GM12878 (cell line): ENCODE measurements around the gene BICRAL. TPM values are rescaled to one million over a fixed set of nuclear protein-coding genes. Genes with fewer than 3 reads are reported as not detected.
"Not testable (repeated sequence)": the region's sequence is repeated elsewhere in the genome, so short reads cannot be mapped to it uniquely, and the experiment has no call there.

Experiments
- ATAC-seq: fragments of 200-7000 bp; cut with Tn5 transposase; 3 replicates; pipeline ENCODE4 v1.9.1; 2020; ENCODE audit warnings: mild to moderate bottlenecking, moderate library complexity
- BruUV-seq: library from RNA; stranded (reverse); fragments of 400-500 nt; replicated peaks from 2 replicates; lab custom pipeline; 2021; lab: Mats Ljungman, UMichigan
- CTCF ChIA-PET: fragments of 300-600 bp; sonication (Branson Sonifier 250); formaldehyde crosslinking; extraction: SDS; loops from one replicate; lab custom pipeline; 2021; ENCODE audit warnings: inconsistent platforms; lab: Yijun Ruan, JAX
- POLR2A ChIA-PET: fragments of 350-600 bp; formaldehyde crosslinking; extraction: SDS; loops from one replicate; lab custom pipeline; 2021; ENCODE audit warnings: inconsistent platforms; lab: Charles Lee
- RAD21 ChIA-PET: fragments of 300-600 bp; sonication (Branson Sonifier 250); formaldehyde crosslinking; loops from one replicate; lab custom pipeline; 2023; ENCODE audit warnings: antibody characterized with exemption; ENCODE audit not compliant: unreplicated experiment; lab: Charles Lee
- SMC1A ChIA-PET: fragments of 300-600 bp; sonication (Branson Sonifier 250); formaldehyde crosslinking; loops from one replicate; lab custom pipeline; 2023; ENCODE audit not compliant: unreplicated experiment, uncharacterized antibody; lab: Charles Lee
- DNase-seq: peaks from one replicate; pipeline ENCODE4 v3.0.0-alpha.2; 2011; ENCODE audit warnings: low read depth, low spot score
- FAIRE-seq: peaks from 3 replicates; lab custom pipeline; 2011; peaks lifted over from hg19 to GRCh38; lab: Jason Lieb, UNC
- H2AFZ ChIP-seq: 2 replicates; pipeline ENCODE4 v1.6.0; 2011; ENCODE audit warnings: low read depth, low read length, control low read depth; ENCODE audit not compliant: control insufficient read depth
- H3K27ac ChIP-seq: 2 replicates; pipeline ENCODE4 v1.5.1; 2011; ENCODE audit warnings: control low read depth; ENCODE audit not compliant: control insufficient read depth, insufficient read depth
- H3K27me3 ChIP-seq, 2 experiments: replicated peaks in 1 of 2; 2 replicates each; pipeline versions ENCODE4 v1.6.0 to v1.6.1; 2011; ENCODE audit warnings: low read length in 1 of 2; ENCODE audit not compliant: control insufficient read depth in 2 of 2, insufficient read depth in 2 of 2
- H3K36me3 ChIP-seq, 2 experiments: 2 replicates each; pipeline ENCODE4 v1.5.1; 2011; ENCODE audit warnings: low read length in 1 of 2; ENCODE audit not compliant: control insufficient read depth in 2 of 2, insufficient read depth in 2 of 2
- H3K4me1 ChIP-seq: 2 replicates; pipeline ENCODE4 v1.6.1; 2011; ENCODE audit warnings: mild to moderate bottlenecking, low read length, moderate library complexity, mixed read lengths; ENCODE audit not compliant: control insufficient read depth, insufficient read depth
- H3K4me2 ChIP-seq: 2 replicates; pipeline ENCODE4 v1.6.0; 2011; ENCODE audit warnings: control low read depth; ENCODE audit not compliant: control insufficient read depth, insufficient read depth
- H3K4me3 ChIP-seq: fragments of 200-600 bp; sonication (generic); 2 replicates; pipeline ENCODE4 v1.5.1; 2016
- H3K79me2 ChIP-seq: 2 replicates; pipeline ENCODE4 v1.6.0; 2011; ENCODE audit warnings: low read length; ENCODE audit not compliant: control insufficient read depth, insufficient read depth
- H3K9ac ChIP-seq: 2 replicates; pipeline ENCODE4 v1.8.0; 2011; ENCODE audit warnings: low read length, control low read depth, mixed read lengths; ENCODE audit not compliant: control insufficient read depth, insufficient read depth
- H3K9me3 ChIP-seq: replicated peaks from 3 replicates; pipeline ENCODE4 v1.5.1; 2011; ENCODE audit warnings: mild to moderate bottlenecking, low read length; ENCODE audit not compliant: control insufficient read depth, insufficient read depth
- H4K20me1 ChIP-seq: 2 replicates; pipeline ENCODE4 v1.6.0; 2011; ENCODE audit not compliant: control insufficient read depth, insufficient read depth
- ZNF274 ChIP-seq: IDR thresholded peaks from one replicate; pipeline ENCODE4 v1.8.0; 2011; ENCODE audit not compliant: insufficient read length, insufficient read depth
- WGBS: methylation state at CpG from one replicate; pipeline ENCODE4 v1.1.6; 2016; ENCODE audit warnings: low lambda C conversion rate; ENCODE audit not compliant: insufficient replicate concordance, insufficient coverage; ENCODE audit errors: missing lambda C conversion rate; 5-methylcytosine and 5-hydroxymethylcytosine counted together
- in situ Hi-C: fragments of 300-500 bp; cut with MboI; formaldehyde crosslinking; loops from 9 replicates; pipeline ENCODE4 v1.14.3; 2018; ENCODE audit warnings: mixed read lengths
- intact Hi-C: fragments of 100-400 bp; cut with micrococcal nuclease; formaldehyde crosslinking; loops from one replicate; pipeline ENCODE4 v1.14.2; 2022; ENCODE audit not compliant: unreplicated experiment
- polyA plus RNA-seq, 11 experiments: library from polyadenylated mRNA; depleted of rRNA in 4 of 11; unstranded in 6 of 11; stranded (reverse) in 5 of 11; fragments of >200 nt; fragmentation: Nextera tagmentation in 4 of 11; fragmentation: Illumina TruSeq in 1 of 11; extraction: Ambion mirVana in 4 of 11; extraction: Trizol in 1 of 11; gene quantifications; 1 replicate in 1 of 11; 2 replicates in 10 of 11; pipeline versions ENCODE4 v1.2.1 to v1.2.3, GENCODE V29; 2011 to 2016; ENCODE audit warnings: inconsistent platforms in 2 of 11, missing spikeins in 2 of 11, low read depth in 1 of 11
- total RNA-seq, 4 experiments: library from RNA; depleted of rRNA in 3 of 4; stranded (reverse); fragments of >200 nt in 3 of 4; fragmentation: Illumina TruSeq in 1 of 4; extraction: Trizol in 1 of 4; gene quantifications; 2 replicates each; pipeline versions ENCODE4 v1.2.1 to v1.2.3, GENCODE V29; 2013 to 2021
- TF ChIP-seq, protein P1 (sequence below): fragments of 450-650 bp; formaldehyde crosslinking; IDR thresholded peaks from 2 replicates; pipeline ENCODE4 v1.4.0; 2020; ENCODE audit warnings: mild to moderate bottlenecking, moderate library complexity

BICRAL gene
- total and polyA plus RNA-seq, 10 of the 15 experiments (the other 5 are each of a cell fraction or from before 2014, with no cell fraction given): 1.9 to 16.6 (median 8.5) TPM

DNA sequence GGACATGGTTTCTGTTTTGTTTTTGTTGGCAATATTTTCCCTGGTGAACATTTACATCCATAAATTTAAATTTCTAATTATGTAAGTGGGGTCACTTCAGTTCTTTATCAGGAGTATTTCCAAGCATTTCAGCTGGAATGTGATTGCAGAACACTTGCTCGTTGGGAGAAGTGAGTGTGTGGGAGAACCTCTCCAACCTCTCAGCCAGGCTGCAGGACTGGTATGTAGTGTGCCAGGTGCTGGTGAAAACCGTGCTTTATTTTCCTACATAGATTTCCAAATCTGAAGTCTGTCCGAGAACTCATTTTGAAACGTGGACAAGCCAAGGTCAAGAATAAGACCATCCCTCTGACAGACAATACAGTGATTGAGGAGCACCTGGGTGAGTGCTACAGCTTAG is 103.8 kb downstream of the BICRAL start (continued):
- TF ChIP-seq, protein P1, sequence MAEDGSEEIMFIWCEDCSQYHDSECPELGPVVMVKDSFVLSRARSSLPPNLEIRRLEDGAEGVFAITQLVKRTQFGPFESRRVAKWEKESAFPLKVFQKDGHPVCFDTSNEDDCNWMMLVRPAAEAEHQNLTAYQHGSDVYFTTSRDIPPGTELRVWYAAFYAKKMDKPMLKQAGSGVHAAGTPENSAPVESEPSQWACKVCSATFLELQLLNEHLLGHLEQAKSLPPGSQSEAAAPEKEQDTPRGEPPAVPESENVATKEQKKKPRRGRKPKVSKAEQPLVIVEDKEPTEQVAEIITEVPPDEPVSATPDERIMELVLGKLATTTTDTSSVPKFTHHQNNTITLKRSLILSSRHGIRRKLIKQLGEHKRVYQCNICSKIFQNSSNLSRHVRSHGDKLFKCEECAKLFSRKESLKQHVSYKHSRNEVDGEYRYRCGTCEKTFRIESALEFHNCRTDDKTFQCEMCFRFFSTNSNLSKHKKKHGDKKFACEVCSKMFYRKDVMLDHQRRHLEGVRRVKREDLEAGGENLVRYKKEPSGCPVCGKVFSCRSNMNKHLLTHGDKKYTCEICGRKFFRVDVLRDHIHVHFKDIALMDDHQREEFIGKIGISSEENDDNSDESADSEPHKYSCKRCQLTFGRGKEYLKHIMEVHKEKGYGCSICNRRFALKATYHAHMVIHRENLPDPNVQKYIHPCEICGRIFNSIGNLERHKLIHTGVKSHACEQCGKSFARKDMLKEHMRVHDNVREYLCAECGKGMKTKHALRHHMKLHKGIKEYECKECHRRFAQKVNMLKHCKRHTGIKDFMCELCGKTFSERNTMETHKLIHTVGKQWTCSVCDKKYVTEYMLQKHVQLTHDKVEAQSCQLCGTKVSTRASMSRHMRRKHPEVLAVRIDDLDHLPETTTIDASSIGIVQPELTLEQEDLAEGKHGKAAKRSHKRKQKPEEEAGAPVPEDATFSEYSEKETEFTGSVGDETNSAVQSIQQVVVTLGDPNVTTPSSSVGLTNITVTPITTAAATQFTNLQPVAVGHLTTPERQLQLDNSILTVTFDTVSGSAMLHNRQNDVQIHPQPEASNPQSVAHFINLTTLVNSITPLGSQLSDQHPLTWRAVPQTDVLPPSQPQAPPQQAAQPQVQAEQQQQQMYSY (CRISPR knock-in tag): no peak
- no peak for TF ChIP-seq ZNF274

DNA sequence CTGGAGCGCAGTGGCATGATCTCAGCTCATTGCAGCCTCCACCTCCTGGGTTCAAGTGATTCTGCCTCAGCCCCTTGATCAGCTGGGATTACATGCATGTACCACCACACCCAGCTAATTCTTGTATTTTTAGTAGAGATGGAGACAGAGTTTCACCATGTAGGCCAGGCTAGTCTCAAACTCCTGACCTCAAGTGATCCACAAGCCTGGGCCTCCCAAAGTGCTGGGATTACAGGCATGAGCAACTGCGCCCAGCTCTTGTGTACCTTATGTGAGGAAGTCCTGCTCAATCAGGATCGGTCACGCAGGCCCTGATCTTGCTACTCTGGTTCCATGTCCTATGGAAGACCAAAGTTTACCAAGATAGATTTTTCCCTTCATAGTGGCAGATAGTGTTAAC is 106.3 kb downstream of the BICRAL start:
- ATAC-seq, FAIRE-seq, in situ Hi-C loops, H3K4me2 ChIP-seq, RAD21 ChIA-PET, intact Hi-C loops, H2AFZ ChIP-seq, H3K79me2 ChIP-seq, BruUV-seq, POLR2A ChIA-PET, H3K27me3 ChIP-seq, DNase-seq, H3K27ac ChIP-seq, H3K4me3 ChIP-seq, H3K4me1 ChIP-seq, H3K9me3 ChIP-seq, H4K20me1 ChIP-seq, H3K9ac ChIP-seq: not testable (repeated sequence)
- ChIA-PET SMC1A (interaction anchor here (0.6 kb wide), 1 partner anchor 98 kb away, joined by 5 read pairs; no protein-coding TSS in a partner anchor), CTCF (interaction anchor here (1.0 kb wide), 1 partner anchor 227 kb away, joined by 4 read pairs; no protein-coding TSS in a partner anchor)
- peaks cover 18 to 19% of the 10 kb centered on the region in 2 experiments for H3K36me3 ChIP-seq
- WGBS: 100% methylated on average over 4 of the region's 4 CpGs
